ENCODE measurements around the gene CCNA1.
A peak's percentile ranks its signal among the peaks of the same experiment; 100 is the strongest.

CCNA1 gene

DNA sequence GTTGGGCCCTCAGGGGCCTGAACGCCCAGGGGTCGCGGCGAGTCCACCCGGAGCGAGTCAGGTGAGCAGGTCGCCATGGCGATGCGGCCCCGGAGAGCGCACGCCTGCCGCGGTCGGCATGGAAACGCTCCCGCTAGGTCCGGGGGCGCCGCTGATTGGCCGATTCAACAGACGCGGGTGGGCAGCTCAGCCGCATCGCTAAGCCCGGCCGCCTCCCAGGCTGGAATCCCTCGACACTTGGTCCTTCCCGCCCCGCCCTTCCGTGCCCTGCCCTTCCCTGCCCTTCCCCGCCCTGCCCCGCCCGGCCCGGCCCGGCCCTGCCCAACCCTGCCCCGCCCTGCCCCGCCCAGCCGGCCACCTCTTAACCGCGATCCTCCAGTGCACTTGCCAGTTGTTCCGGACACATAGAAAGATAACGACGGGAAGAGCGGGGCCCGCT is at the start of gene CCNA1:
Gene CCNA1, plus strand, starts transcription at position 390 of the 439 bp plus-strand sequence. CDS start 562 bp downstream, outside the sequence.
- no peaks in the 10 kb centered on the region for H3K36me3 ChIP-seq (ENCODE audit: control insufficient read depth, insufficient read depth, low read length)
- H3K4me1 ChIP-seq: no peaks in the 10 kb centered on the region
- H3K9ac ChIP-seq: no peak within 1 kb of the TSS
- no peaks in the 10 kb centered on the region for H3K79me2 ChIP-seq
- peak within 1 kb of the TSS; percentile 86 for H2AFZ ChIP-seq
- H3K9me3 ChIP-seq (ENCODE audit: control insufficient read depth, low read length): no peaks in the 10 kb centered on the region
- no peaks in the 10 kb centered on the region for H3K27me3 ChIP-seq (ENCODE audit: control insufficient read depth, insufficient read depth, low read length)
- H3K27ac ChIP-seq: peak within 1 kb of the TSS; percentile 85
- TF ChIP-seq, protein P1, sequence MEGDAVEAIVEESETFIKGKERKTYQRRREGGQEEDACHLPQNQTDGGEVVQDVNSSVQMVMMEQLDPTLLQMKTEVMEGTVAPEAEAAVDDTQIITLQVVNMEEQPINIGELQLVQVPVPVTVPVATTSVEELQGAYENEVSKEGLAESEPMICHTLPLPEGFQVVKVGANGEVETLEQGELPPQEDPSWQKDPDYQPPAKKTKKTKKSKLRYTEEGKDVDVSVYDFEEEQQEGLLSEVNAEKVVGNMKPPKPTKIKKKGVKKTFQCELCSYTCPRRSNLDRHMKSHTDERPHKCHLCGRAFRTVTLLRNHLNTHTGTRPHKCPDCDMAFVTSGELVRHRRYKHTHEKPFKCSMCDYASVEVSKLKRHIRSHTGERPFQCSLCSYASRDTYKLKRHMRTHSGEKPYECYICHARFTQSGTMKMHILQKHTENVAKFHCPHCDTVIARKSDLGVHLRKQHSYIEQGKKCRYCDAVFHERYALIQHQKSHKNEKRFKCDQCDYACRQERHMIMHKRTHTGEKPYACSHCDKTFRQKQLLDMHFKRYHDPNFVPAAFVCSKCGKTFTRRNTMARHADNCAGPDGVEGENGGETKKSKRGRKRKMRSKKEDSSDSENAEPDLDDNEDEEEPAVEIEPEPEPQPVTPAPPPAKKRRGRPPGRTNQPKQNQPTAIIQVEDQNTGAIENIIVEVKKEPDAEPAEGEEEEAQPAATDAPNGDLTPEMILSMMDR (IDR thresholded peaks at IDR 0.05): no peak
- peak within 1 kb of the TSS; percentile 69 for H3K4me3 ChIP-seq (ENCODE audit: low read depth, low read length)
- H3K4me2 ChIP-seq (ENCODE audit: low read length): peak within 1 kb of the TSS; percentile 92

DNA sequence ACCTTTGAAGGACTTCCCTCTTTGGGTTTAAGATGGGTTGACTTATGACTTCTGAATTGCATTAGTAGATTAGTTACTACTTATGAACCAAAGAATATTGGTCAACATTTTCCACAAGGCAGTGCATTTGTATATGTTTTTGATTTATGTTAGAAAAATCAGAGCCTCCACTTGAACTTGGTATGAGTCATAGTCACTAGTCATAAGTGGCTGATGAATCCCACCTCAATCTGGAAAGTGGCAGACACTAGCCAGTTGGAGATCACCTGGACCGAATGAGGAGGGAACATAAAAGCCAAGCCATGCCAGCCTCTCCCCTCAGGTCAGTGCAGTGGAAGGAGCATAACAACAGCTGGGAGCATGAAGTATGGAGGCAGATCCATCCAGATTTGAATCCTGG is 46.8 kb upstream of the CCNA1 start:
- Histone ChIP-seq H3K79me2 (no peaks in the 10 kb centered on the region), H3K27me3 (ENCODE audit: control insufficient read depth, insufficient read depth, low read length) (no peaks in the 10 kb centered on the region), H3K9me3 (ENCODE audit: control insufficient read depth, low read length) (no peaks in the 10 kb centered on the region), H3K4me1 (no peaks in the 10 kb centered on the region), H3K9ac (no peak overlapping the region), H3K36me3 (ENCODE audit: control insufficient read depth, insufficient read depth, low read length) (no peaks in the 10 kb centered on the region), H3K4me3 (ENCODE audit: low read depth, low read length) (no peak overlapping the region), H2AFZ (no peak overlapping the region), H3K4me2 (ENCODE audit: low read length) (no peak overlapping the region), H3K27ac (no peak overlapping the region)
- TF ChIP-seq, protein P1 (IDR thresholded peaks at IDR 0.05): no peak

DNA sequence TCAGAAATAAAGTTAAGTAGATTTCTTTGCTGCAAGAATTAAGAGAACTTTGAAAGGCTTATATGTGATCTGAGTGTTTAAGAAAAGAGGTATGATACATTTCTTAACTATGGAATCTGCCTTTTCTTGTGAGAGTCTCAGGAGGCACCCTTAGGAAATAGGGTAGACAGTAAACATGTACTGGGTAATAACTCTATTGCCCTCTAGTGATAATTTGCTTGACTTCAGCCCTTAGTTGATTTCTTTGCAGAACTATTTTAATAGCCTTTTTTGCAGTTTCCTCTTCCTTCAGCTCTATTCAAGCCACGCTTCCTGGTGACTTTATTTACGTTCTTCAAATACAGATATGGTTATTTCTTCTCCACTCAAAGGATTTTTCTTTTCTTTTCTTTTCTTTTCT is 37.0 kb upstream of the CCNA1 start:
- TF ChIP-seq, protein P1 (IDR thresholded peaks at IDR 0.05): peak; percentile 31

DNA sequence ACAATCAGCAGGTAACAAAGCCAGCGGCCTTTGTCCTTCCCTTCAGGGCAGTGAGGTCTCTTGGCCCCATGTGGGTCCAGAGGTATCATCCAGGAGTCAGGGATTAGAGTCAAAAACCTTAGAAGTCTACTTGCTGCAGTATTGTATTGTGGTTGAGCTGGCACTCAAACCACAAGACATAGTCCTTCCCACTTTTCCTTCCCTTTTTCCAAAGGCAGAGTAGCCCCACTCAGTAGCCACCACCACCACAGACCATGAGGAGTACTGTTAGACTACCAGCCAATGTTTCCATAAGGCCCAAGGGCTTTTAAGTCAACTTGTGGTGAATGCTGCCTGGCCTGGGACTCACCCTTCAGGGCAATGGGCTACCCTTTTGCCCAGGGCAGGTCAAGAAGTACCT is 27.1 kb upstream of the CCNA1 start:
- Histone ChIP-seq H3K4me1 (no peaks in the 10 kb centered on the region), H2AFZ (no peak overlapping the region), H3K36me3 (ENCODE audit: control insufficient read depth, insufficient read depth, low read length) (no peaks in the 10 kb centered on the region), H3K9ac (no peak overlapping the region), H3K79me2 (no peaks in the 10 kb centered on the region), H3K27me3 (ENCODE audit: control insufficient read depth, insufficient read depth, low read length) (no peaks in the 10 kb centered on the region), H3K4me2 (ENCODE audit: low read length) (no peak overlapping the region), H3K9me3 (ENCODE audit: control insufficient read depth, low read length) (no peaks in the 10 kb centered on the region), H3K27ac (no peak overlapping the region), H3K4me3 (ENCODE audit: low read depth, low read length) (no peak overlapping the region)
- TF ChIP-seq, protein P1 (IDR thresholded peaks at IDR 0.05): no peak

More for the DNA sequence above, 37.0 kb upstream of the CCNA1 start:
- no peaks in the 10 kb centered on the region for H3K79me2 ChIP-seq
- H3K36me3 ChIP-seq (ENCODE audit: control insufficient read depth, insufficient read depth, low read length): no peaks in the 10 kb centered on the region
- H3K4me3 ChIP-seq (ENCODE audit: low read depth, low read length): no peak overlapping the region
- no peak overlapping the region for H3K27ac ChIP-seq
- H3K9me3 ChIP-seq (ENCODE audit: control insufficient read depth, low read length): no peaks in the 10 kb centered on the region
- H3K9ac ChIP-seq: no peak overlapping the region
- H3K27me3 ChIP-seq (ENCODE audit: control insufficient read depth, insufficient read depth, low read length): no peaks in the 10 kb centered on the region
- no peaks in the 10 kb centered on the region for H3K4me1 ChIP-seq
- no peak overlapping the region for H2AFZ ChIP-seq
- H3K4me2 ChIP-seq (ENCODE audit: low read length): no peak overlapping the region

DNA sequence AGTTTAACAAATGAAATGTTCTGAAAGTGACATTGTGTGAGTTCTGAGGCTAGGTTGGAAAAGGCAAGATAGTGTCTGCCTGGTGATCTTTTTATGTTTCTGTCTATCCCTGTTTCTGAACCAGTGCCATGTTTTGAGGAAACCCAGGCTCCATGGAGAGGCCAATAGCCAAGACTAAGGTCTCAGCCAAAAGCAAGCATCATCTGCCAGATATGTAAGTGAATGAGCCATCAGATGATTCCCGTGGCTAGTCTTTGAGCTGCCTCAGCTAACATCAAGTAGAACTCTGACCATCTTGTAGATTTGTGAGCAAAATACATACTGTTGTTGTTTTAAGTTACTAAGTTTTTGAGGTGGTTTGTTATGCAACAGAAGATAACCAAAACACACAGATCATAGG is 19.6 kb upstream of the CCNA1 start:
- H3K79me2 ChIP-seq: no peaks in the 10 kb centered on the region
- H3K4me3 ChIP-seq (ENCODE audit: low read depth, low read length): no peak overlapping the region
- H3K27ac ChIP-seq: no peak overlapping the region
- no peaks in the 10 kb centered on the region for H3K27me3 ChIP-seq (ENCODE audit: control insufficient read depth, insufficient read depth, low read length)
- TF ChIP-seq, protein P1 (IDR thresholded peaks at IDR 0.05): no peak
- no peaks in the 10 kb centered on the region for H3K36me3 ChIP-seq (ENCODE audit: control insufficient read depth, insufficient read depth, low read length)
- no peaks in the 10 kb centered on the region for H3K4me1 ChIP-seq
- no peaks in the 10 kb centered on the region for H3K9me3 ChIP-seq (ENCODE audit: control insufficient read depth, low read length)
- no peak overlapping the region for H2AFZ ChIP-seq
- no peak overlapping the region for H3K9ac ChIP-seq
- no peak overlapping the region for H3K4me2 ChIP-seq (ENCODE audit: low read length)
